Fibroblast of villous mesenchyme (primary cell): ENCODE measurements around the gene LRRD1. TPM values are rescaled to one million over a fixed set of nuclear protein-coding genes. Genes with fewer than 3 reads are reported as not detected.

ENCODE experiments used
- DNase-seq: peaks from one replicate; pipeline ENCODE4 v3.0.0-alpha.2; 2010; ENCODE audit warnings: low read depth
- H3K4me3 ChIP-seq: 2 replicates; pipeline ENCODE4 v1.5.1; 2011; ENCODE audit warnings: low read depth, mild to moderate bottlenecking, low read length
- small RNA-seq: library from RNA; depleted of rRNA; stranded (forward); fragments of <200 nt; gene quantifications from one replicate; pipeline ENCODE3, GENCODE V24; 2012
- total RNA-seq: library from RNA; depleted of rRNA; stranded (reverse); fragments of >200 nt; gene quantifications from 2 replicates; pipeline ENCODE4 v1.2.3, GENCODE V29; 2012
- TF ChIP-seq, protein P1 (sequence below): IDR thresholded peaks from 2 replicates; pipeline ENCODE4 v1.5.1; 2012; ENCODE audit warnings: low read depth, mild to moderate bottlenecking, low read length; ENCODE audit not compliant: insufficient read depth

Gene LRRD1
- total RNA-seq, 1 donor: not detected

DNA sequence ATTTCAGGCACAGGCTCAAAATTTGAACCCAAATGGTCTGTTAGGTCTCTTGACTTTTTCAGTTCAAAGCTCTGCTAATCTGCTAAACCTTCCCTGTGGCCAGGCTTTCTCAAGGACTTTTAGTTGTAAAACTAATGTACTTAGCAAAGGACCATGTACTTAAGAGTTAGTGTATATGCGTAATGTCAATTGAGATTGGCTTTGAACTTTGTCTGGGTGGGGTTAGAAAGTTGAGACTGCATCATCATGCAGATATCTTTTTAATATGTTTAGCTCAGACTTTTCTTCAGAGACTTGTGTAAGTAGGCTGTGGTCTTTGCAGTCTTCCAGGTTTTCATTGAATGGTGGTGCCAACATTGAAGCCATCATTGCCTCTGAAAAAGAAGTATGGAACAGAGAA, 78.4 kb downstream of the LRRD1 start:
- no peak for DNase-seq
- no peak overlapping the region for H3K4me3 ChIP-seq
- TF ChIP-seq, protein P1, sequence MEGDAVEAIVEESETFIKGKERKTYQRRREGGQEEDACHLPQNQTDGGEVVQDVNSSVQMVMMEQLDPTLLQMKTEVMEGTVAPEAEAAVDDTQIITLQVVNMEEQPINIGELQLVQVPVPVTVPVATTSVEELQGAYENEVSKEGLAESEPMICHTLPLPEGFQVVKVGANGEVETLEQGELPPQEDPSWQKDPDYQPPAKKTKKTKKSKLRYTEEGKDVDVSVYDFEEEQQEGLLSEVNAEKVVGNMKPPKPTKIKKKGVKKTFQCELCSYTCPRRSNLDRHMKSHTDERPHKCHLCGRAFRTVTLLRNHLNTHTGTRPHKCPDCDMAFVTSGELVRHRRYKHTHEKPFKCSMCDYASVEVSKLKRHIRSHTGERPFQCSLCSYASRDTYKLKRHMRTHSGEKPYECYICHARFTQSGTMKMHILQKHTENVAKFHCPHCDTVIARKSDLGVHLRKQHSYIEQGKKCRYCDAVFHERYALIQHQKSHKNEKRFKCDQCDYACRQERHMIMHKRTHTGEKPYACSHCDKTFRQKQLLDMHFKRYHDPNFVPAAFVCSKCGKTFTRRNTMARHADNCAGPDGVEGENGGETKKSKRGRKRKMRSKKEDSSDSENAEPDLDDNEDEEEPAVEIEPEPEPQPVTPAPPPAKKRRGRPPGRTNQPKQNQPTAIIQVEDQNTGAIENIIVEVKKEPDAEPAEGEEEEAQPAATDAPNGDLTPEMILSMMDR: no peak

DNA sequence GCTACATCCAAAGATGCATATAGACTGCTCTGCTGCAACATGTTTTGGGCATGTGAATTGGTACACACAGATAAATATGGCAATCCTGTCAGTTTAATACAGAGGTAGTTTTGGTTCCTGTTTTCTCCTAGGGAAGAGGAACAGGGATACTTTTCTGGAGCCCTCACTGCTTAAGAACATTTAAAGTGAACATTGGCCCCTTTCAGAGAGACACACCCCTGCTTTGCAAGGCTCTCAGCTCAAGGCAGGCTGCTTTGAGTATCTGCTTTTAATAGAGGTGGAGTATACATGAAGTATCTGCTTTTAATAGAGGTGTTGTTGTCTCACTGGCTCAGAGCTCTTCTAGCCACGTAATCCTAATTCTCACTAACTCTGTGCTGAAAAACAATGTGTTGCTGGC, 83.6 kb downstream of the LRRD1 start:
- TF ChIP-seq, protein P1: no peak
- H3K4me3 ChIP-seq: no peak overlapping the region

More for the DNA sequence above, 83.6 kb downstream of the LRRD1 start:
- no peak for DNase-seq

Small RNAs within 50 kb of the gene (small RNA-seq; reads per million reads assigned to genes)
- 0.28 reads per million for gene MIR1285-1
- not detected for gene RF00019

Other genes with a start within 250 kb of the LRRD1 start
- gene AKAP9, start 238.3 kb downstream of the LRRD1 start, total RNA-seq: 43.2 and 49.2 TPM in 2 replicates
- gene CYP51A1, start 44.7 kb downstream of the LRRD1 start, total RNA-seq: 324 and 431 TPM in 2 replicates
- gene KRIT1, start 66.8 kb upstream of the LRRD1 start, total RNA-seq: 39.0 and 44.9 TPM in 2 replicates
- gene ANKIB1, start 66.8 kb upstream of the LRRD1 start, total RNA-seq: 58.0 and 91.1 TPM in 2 replicates